PC-3 (cell line): Measurements from ENCODE around the gene CTNND2.

Experiments used
- CTCF ChIP-seq: fragments of 300-600 bp; sonication (generic); conservative IDR thresholded peaks from 2 replicates; pipeline ENCODE4 v1.5.1; 2017; ENCODE audit warnings: antibody characterized with exemption, low read depth, mild to moderate bottlenecking, low read length
- EZH2phosphoT487 ChIP-seq: fragments of 300-600 bp; sonication (generic); IDR thresholded peaks from 2 replicates; pipeline ENCODE4 v1.6.1; 2018; ENCODE audit warnings: mild to moderate bottlenecking, antibody characterized with exemption, low read length, borderline replicate concordance

GRCh38 chr5:11785771-11786352 is 118.4 kb downstream of the CTNND2 start:
- TF ChIP-seq CTCF (no peak), EZH2phosphoT487 (no peak)
